Hematopoietic multipotent progenitor cell treated with erythropoietin and hydrocortisone succinate and interleukin-3 and kit ligand, for 17 days (in vitro differentiated cells): Measurements from ENCODE around the gene L1CAM.

ENCODE experiments used
- DNase-seq: peaks from one replicate; pipeline ENCODE4 v3.0.0-alpha.2; 2015; ENCODE audit warnings: low spot score

The L1CAM gene

DNA sequence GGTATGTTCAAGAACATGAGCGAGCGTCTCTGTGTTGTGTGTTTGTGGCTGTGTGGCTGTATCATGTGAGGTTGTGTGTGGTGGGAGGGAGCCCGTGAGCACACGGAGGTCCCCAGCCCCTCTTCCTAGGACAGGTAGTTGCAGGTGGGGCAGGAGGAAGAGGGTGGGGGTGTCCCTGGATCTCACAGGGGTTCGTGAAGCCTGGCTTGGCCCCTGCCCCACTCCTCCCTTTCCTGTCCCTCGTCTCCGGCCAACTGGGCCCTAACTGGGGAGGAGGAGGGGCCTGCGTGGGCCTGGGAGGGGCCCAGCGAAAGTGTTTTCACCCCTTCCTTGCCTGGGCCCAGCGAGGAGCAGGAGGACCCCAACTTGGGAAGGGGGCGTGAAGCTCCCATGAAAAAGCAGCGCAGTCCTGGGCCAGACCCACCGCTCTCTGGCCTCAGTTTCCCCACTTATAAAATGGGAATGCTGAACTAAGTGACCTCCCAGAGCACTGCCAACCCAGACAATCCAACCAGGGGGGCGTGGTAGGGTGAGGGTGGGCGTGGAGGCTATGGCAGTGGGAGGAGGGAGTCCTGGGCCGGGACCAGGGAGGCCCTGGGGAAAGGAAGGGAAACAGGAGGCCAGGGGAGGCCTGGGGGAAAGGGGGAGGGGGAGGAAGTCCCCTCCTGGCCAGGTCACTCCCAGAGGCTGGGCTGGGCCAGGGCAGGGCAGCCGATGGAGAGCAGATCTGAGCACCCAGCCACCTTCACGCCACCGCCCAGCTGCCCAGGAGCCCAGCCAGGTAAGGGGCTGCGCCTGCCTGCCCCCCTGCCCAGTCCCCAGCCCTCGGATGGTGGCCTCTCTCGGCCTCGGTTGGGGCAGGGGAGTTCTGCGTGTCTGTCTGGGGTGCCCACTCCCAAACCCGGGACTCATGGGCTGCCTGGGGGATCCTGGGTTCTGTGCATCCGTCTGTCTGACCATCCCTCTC lies 18.3 kb upstream of the L1CAM start, which contains the start of gene AVPR2:
AVPR2 (plus strand) TSS at position 683 of the 967 bp plus-strand sequence. CDS start 473 bp downstream, outside the sequence.
- DNase-seq: no peak

DNA sequence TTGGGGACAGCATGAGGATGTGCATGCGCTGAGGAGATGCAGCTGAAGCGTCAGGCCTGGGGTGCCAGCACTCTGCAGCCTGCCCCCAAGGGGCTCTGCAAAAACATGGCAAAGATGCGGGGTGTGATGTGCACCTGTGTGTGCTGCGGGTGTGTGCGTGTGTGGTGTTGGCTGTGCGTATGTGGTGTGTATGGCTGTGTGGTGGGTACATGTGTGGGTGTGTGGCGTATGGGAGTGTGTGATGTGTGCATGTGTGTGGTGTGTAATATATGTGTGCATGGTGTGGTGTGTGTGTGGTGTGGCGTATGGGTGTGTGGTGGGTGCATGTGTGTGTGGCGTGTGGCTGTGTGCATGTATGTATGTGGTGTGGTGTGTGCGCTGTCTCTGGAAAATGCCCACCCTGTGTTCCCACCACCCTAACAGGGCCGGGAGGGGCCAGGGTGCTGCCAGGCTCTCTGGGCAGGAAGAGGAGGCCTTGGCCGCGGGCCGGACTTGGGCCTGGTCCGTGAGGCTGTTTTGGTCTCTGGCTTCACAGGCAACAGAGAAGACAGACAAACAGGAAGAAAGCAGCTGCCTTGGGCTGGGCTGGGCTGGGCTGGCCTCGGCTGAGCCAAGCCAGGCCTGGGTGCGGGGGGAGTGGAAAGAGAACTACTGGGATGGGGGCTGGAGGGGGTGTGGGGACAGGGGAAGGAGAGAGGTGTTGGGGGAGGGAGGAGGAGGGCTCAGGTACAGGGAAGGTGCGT lies 17.4 kb upstream of the L1CAM start:
- DNase-seq: no peak

DNA sequence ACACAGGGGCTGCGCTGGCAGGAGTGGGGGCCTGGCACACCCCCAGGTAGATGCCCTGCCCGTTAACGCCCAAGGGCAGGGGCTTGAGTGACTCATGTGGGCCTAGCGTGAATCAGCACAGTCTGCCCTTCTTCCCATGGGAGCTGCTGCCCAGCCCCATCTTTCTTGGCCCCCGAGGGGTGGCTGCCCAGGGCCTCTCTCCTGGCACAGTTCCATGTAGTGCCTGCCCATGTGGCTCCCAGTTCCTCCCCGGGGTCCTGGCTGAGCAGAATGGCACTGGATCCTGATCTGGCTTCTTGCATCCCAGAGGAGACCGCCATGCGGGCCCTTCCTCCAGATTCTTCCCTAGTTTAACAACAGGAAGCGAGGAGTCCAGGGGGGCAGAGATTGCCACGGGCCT lies 16.4 kb upstream of the L1CAM start:
- DNase-seq: no peak

DNA sequence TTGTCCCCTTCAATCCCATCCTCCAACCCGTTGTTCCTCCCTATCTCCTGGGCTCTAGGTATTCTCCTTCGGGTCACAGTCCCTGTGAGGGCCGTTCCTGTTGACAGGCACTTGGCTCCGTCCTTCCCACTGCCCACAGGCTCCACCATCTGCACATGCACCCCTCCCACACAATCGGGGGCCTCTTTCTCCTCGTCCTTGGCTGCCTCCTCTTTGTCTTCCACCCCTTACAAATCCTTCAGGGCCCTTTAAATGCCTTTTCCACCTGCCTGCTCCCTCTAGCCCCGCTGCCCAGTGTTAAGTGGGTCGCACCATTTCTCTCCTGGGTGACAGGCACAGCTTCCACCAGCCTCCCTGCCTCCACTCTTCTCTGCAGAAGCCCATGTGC lies 15.8 kb upstream of the L1CAM start:
- no peak for DNase-seq

DNA sequence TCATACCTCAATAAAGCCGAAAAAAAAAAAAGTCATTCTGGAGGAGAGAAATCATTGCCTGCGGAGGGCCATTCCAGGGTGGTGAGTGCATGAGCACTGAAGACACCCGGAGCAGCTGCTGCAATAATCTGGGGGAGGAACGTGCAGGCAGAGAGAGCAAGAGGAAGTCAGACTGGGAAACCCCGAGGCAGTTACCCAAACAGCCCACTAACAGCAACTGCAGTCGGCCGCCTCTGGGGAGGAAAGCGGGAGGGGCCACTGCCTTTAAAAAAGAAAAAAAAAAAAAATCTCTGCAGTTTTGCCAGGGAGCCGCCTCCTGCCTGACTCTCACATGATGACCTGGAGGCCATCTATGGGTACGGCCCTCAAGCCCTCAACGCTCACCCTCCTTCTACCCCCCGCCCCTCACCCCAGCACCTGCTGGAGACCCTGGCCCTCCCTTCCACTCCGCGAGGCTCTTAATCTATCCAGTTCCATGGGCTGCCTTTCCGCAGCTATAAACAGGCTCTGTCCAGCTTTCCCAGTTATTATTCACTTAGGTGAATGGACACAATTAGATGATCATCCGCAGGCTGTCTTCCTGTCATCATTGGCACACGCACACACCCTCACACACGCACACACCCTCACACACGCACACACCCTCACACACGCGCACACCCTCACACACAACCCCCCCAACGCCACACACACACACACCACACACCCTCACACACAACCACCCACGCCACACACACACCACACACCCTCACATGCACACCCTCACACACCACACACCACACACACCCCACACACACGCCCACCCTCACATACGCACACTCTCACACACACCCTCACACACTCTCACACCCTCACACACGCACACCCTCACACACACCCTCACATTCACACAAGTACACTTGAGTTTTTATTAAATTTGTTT lies 15.1 kb upstream of the L1CAM start:
- no peak for DNase-seq

DNA sequence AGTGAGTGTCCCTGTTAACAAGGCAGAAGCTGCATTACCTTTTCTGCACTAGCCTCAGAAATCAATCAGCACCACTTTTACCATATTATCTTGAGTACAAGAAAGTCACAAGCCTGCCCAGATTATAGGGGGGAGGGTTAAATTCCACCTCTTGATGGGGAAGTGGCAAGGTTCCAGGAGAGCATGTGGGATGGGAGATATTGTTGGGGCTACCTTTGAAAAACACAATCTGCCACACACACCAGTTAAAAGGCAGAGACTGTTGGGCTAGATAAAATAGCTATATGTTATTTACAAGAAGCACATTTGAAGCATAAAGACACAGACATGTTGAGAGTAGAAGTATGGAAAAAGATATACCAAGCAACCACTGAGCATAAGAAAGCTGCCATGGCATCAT lies 11.9 kb upstream of the L1CAM start:
- peak; percentile 31 for DNase-seq

DNA sequence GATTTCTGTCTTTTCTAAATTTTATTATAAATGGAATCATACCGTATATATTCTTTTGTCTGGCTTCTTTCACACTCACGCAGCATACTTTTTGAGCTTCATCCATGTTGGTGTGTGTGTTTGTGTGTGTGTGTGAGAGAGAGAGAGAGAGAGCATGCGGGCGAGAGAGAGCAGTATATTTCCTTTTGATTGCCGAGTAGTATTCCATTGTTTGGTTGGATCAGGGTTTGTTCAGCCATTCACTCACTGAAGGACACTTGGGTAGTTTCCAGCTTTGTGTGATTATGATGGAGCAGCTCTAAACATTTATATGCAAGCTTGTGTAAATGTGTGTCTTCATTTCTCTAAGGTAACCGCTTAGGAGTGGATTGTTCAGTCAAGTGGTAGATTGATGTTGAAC lies 3.1 kb upstream of the L1CAM start:
- DNase-seq: no peak

DNA sequence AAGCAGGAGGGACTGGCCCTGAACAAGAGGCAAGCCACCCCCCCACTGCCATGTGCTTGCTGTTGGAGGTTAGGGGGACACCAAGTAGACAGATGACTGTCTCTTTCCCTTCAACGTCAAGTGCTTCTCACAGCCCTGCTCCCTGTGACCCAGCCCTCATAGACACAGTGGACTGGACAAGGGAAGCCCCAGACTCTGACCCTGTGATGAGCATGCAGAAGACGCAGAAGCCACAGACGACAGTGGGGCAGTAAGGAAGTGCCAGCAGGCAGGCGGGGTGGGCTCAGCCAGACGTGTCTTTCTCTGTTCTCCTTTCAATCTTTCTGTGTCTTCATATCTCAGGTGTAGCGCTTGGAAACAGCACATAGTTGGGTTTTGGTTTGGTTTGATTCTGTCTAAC lies 2.4 kb upstream of the L1CAM start:
- no peak for DNase-seq

DNA sequence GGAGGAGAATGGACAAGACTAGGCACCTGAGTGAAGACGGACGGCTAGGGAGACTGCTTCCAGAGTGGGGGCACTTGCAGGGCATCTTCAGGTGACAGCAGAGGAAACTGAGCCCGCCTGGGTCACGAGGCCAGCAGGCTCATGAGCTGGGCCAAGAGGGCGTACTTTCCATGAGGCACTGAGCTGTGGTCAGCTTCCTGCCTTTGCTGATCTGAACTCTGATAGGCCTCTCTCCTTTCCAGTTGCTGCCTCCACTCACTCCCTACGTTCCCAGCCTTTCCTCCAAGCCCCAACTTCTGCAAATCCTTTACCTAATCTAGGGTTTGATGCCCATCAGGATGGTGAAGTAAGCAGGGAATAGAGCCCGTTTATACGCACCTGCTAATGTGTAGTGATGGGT lies 1.4 kb upstream of the L1CAM start:
- DNase-seq: no peak

DNA sequence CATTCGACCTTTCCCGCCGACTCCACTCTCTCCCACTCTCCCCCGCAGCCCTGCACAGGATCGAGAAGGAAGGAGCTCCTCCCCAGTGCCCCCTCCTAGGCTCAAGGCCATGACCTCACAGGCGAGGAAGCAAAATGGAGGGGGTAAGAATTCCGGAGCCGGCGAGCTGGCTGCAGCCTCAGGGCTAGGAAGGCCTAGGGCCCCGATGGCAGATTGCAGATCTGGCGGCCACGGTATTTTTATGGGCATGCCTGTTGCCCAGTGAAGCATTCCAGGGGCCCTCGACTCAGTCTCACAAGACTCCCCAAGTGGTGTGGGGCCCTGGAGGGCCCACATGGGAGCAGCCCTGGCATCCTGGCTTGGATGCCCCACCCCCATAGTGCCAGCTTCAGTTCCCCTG lies 942 bp upstream of the L1CAM start:
- DNase-seq: no peak

DNA sequence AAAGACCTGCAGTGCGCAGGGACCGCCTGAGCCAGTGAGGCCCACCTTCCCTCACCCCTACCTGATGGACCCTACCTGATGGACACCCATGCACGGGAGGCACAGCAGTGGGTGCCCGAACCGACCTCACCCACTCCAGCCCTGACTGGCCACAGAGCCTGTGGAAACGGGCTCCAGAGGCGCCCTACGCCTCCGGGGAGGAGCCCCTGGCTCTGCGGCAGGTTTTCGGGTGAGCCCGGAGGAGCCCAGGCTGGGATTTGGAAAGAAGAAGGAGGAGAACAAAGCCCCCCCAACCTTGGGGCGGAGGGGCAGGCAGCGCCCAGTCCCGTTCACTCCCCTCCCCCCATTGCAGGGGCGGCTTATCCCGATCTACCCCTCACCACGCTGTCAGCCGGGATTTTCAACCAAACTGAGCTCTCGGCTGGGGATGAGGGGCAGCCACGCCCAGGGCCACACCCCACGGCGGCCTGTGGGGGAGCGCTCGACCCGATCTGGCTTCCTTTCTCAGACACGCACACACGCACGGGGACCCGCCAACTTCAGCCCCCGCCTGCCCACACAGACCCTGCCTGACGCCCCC lies 675 bp downstream of the L1CAM start:
- no peak for DNase-seq

DNA sequence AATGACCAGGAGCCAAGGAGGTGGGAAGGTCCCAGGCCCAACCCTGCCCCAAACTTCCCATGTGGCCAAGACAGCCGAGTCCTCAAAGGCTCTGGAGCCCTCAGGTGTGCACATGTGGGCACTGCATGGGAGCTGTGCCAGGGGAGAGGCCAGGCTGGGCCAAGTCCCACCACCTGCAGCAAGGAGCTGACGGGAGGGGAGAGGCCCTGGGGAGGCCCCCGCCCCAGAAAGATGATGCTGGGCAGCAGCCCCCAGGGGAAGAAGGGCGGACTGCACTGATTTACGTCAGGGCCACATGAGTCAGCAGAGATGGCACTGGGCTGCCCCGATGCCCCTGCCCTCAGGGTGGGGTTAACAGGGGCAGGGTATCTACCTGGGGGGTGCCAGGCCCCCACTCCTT lies 1.4 kb downstream of the L1CAM start:
- DNase-seq: no peak

DNA sequence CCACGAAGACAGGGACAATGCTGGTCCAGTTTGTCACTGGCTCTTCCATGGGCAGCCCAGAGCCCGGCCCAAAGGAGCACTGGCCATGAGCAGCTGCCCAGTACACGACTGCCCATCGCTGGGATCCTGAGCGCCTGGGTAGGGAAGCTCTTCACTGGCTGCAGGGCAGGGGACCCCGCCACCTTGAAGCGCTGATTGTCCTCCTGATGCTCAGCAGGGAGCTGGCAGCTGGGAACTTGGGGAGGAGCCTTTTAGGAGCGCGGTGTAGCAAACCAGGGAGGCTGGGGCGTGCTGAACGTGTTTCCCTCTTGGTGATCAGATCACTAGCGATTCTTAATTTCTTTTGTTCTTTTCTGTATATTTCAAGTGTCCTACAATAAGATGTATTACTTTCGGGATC lies 1.8 kb downstream of the L1CAM start:
- no peak for DNase-seq

DNA sequence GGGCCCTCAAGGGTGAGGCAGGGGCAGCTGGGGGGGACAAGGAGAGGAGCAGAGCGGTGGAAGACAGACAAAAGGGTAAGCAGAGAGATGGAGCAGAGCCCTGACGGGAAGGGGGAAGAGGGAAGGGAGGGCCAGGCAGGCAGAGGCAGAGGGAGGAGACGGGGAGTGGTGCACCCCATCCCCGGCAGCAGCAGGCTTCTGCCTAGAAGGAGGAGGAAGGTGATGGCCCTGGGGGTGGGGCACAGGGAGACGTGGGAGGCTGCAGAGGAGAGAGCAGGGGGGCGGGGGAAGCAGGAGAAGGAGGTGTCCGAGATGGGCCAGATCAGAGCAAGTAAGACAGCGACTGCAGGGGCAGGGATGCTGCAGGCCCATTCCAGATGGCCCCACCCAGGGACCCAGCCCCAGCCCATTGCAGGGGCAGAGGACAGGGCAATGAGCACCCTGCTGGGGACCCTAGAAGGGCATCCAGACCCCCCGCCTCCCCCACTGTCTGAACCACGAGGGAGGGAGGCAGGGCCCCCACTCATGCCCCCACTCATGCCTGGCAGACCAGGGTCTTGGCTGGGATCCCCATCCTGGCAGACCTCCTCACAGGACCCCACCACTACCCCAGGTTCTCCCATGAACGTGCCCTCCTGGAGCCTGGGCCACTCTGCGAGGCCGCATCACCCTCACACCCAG lies 2.7 kb downstream of the L1CAM start:
- DNase-seq: no peak

DNA sequence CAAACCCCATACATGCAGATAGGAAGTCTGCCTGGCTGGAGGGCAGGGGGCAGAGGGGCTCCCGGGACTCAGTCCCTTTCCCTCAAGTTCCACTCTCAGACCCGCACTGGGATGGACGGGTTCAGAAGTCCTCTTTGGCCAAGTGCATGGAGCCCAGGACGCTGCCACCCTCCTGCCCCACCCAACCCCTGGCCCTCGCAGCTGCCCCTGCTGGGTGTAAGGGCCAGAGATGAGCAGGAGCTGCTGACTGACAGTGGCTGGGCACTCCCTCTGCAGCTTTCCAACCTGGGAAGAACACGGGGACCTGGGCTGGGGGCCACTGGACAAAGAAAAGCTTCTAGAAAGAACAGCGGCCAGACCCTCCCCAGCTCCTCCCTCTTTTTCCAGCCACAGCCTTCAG lies 3.4 kb downstream of the L1CAM start:
- no peak for DNase-seq

DNA sequence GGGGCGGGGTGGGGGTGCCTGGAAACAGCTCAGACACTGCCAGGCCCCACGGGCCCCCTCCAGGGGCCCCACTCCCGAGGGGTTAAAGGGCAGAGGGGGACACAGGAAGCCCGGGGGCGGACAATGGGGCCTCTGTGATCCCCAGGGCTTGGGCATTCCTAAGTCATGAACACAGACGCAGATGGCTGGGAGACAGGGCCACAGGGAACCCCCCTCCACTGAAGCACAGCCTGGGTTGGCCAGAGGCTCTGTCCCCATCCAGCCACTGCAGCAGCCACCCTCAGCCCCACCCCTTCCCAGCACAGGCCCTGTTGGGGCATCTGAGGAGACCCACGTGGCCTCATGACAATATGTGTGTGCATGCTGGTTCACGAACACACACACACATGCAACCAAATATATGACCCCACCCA lies 3.9 kb downstream of the L1CAM start:
- DNase-seq: no peak

DNA sequence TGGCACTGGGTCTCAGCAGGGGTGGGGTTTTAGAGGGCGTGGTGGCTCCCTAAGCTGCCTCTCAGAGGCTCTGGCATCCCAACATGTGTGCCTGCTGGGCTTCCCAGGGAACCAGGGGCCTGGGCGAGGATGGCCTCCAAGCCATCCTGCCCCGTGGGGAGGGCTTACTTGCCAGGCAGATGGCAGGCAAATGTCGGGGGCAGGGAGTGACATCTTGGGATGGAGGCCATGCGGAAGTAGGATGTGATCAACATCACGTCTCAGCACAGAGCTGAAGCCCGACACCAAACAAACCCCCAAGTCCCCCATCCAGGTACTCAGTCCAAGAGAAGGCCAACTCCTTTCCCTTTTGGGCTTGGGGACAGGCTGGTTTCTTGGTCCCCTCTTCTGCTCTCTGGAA lies 4.7 kb downstream of the L1CAM start:
- DNase-seq: no peak

DNA sequence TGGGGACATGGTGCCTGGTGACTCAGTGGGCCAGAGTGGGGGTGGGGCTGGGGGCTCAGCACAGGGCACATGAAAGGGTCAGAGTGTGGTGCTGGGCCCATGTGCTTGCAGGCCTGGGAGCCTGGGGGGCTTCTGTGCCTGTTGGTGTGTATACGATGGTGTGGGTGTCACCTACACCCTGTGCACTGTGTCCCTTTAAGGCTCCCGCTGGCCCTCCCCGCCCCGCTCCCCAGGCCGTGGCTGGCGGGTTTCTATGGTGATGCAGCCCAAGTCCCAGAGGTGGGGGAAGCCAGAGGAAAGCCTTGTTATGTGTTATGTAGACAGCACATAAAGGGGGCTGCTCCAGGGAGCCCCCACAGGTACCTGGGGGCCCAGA lies 5.5 kb downstream of the L1CAM start:
- DNase-seq: no peak

DNA sequence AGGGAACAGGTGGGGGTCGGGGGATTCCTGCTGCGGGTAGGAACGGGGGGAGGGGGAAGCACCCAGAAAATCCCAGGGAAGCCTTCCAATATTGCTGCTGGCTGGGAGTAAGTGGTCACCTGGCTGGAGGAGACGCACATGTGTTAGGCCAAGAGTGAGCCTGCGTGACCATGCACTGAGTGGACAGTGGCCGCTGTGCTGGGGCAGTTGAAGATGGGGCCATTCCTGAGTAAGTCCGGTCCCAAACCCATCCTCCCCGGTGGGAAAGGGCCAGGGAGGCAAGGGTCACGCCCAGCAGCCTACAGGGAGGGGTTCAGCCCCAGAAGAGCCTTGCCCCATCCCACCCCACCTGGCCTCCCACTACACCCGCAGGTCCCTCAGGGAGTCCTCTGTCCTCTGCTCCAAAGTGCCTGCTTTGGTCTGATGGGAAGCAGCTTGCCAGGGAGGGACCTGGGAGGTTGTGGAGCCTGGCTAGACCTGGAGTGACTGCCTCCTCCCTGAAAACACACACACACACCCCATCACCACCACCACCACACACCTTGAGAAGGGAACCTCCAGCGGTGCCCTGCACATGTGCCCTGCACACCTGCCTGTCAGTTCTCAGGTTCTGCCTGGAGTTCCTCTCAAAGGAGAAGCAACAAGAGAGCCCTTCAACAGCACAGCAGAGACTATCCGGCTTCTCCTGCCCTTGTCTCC lies 6.1 kb downstream of the L1CAM start:
- no peak for DNase-seq

DNA sequence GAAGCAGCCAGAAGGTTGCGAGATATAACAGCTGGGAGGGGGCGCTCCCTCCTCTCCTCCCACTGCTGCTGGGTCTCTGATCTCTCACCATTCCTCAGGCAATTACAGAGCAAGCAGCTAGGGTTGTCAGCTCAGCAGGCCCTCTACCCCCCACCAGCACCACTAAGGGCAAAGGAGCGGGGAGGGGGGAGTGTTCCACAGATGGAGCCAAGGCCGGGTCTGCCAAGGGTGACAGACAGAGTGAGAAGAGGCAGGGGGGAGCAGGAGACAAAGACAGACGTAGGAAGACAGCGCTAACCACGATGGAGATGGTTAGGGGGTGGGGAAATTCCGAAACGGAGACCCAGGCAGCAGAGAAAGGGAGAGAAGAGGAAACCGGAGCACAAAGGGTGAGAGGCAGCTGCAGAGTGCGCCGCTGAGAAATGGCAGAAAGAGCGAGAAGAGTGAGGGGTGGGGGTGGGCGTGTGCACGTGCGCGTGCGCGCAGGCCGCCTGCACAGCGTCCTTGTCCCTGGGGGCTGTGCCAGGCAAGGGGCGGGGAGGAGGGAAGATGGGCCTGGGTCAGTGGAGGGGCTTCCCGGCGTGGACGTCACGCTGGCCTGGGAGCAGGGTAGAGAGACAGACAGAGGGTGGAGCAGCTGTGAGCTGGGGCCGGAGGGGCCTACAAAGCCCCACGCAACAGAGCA lies 6.9 kb downstream of the L1CAM start:
- DNase-seq: no peak
